A172 (cell line): ENCODE results near the gene SYNM. TPM values are rescaled to one million over a fixed set of nuclear protein-coding genes. Genes with fewer than 3 reads are reported as not detected.
"Not testable (repeated sequence)": the region's sequence is repeated elsewhere in the genome, so short reads cannot be mapped to it uniquely, and the experiment has no call there.

Experiments used
- DNase-seq: peaks from one replicate; pipeline ENCODE4 v3.0.0-alpha.2; 2015; ENCODE audit warnings: low spot score
- total RNA-seq: library from RNA; depleted of rRNA; stranded (reverse); fragments of >200 nt; shearing (Covaris generic); gene quantifications from 2 replicates; pipeline ENCODE4 v1.2.3, GENCODE V29; 2014; rRNA removed

Gene SYNM
- total RNA-seq = 5.6 and 7.5 TPM in 2 replicates

DNA sequence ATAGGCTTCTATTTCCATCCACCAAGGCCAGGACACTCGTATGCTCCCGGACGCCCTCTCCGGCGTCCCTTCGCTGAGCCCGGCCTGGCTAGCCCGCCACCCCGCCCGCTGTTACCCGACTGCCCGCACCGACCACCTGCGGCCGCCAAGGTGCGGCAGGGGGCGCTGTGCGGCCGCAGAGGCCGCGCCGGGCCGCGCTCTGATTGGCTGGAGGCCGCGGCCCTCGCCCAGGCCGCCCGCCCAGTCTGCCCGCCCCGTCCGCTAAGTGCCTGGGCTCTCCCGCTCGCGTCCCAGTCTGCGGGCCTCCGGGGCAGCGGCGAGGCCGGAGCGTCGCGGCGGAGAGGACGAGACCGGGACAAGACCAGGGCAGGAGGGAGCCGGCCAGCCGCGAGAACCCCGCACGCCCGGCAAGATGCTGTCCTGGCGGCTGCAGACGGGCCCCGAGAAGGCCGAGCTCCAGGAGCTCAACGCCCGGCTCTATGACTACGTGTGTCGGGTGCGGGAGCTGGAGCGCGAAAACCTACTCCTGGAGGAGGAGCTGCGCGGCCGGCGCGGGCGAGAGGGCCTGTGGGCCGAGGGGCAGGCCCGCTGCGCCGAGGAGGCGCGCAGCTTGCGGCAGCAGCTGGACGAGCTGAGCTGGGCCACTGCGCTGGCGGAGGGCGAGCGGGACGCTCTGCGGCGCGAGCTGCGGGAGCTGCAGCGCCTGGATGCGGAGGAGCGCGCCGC lies at the start of gene SYNM:
SYNM (plus strand) TSS at position 293 of the 726 bp plus-strand sequence; CDS start at position 413, 120 bp downstream.
- DNase-seq = peak; percentile 46

DNA sequence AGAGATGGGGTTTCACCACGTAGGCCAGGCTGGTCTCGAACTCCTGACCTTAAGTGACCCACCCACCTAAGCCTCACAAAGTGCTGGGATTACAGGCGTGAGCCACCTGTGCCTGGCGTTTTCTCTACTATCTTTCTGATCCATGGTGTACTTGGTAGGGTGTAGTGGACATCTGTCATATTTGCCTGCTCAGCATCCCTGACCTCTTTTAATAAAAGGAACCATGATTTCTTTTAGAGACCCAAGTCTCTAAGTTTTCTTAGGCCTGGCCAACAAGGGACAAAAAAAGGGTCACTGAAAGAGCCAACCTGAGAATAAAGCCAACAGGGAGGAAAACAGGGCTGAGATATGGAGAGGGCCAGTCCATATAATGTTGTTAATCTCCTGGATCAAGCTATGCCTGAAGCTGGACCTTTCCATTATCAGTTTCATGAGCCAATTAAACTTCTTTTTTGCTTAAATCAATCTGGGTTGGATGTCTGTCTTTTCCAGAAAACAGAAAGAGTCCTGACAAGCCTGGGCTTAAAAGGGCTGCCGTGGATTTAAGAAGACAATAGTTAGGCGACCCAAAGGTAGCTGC lies 49.2 kb upstream of the SYNM start:
- no peak for DNase-seq

DNA sequence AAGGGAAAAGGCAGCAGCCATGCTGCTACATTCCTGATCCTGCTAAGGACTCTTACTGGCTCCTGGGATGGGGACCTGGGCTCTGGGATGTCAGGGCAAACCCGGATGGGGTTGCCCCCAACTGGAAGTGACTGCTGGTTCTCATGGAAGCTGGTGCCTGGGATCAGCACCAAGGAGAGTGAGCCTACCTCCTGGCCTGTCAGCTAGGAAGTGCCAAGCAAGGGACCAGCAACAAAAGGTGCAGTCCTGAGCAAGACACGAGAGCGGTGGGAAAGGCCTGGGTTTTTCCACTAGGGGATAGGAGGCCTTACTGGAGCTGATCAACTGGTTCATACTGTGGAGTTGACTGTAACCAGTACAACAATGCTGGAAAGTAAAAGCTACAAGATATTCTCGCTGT lies 47.9 kb upstream of the SYNM start:
- DNase-seq = no peak

- DNase-seq = no peak
Measured at GRCh38 chr15:99057697-99058420, 47.0 kb upstream of the SYNM start.

DNA sequence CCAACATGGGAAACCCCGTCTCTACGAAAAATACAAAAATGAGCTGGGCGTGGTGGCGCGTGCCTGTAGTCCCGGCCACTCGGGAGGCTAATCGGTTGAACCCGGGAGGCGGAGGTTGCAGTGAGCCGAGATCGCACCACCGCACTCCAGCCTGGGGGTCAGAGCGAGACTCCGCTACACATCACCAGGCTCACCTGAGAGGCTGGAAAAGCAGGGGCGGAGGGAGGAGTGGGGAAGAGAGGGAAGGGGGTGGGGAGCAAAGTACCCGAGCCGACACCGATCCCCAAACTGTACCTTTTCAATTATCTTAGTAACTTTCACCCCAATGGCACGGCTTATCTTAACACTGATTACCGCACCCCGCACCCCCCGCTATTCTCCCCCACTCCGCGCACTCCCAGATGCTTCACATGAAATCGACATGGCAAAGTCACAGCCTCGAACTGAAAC lies 46.4 kb upstream of the SYNM start:
- no peak for DNase-seq

DNA sequence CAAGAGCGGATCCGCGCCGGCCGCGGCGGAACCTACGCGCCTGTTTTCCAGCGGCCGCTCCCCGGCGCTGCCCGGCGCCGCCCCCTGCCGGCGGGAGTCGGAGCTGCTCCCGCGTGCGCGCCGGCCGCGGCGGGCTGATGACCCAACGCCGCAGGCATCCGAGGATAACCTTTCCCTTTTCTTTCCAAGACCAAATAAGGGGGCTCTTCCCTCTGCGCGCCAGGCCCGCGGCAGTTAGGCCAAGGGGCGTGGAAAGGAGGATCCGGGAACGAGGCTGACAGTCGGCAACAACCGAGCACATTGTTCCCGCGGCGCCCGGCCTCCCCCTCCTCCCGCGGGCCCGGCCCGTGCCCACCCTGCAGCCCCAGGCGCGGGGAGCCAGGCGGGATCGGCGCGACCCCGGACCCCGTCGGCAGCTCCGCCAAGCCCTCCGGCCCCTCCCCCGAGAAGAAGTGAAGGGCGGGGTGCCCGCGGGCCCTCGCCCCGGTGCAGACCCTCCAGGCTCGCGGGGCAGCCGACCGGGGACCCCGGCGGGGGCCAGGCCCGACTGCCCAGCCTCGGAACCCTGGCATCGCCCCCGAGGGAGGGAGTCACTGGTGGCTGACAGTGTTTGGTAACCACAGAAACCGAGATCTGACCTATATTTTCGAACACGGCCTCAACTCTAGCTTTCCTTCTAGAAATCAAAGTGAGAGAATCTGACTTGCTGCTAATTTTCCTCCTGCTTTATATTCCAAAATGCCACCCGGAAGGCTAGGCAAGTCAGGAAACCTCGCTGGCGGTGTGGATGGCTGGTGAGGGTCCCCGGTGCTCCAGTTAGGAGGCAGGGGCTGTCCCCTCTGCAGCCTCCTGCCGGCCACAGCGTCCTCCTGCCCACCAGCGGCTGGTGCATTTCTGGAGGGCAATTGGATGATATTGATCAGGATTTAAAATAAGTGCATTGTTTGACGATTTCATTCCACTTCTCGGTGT lies 45.6 kb upstream of the SYNM start:
- peak; percentile 67 for DNase-seq

DNA sequence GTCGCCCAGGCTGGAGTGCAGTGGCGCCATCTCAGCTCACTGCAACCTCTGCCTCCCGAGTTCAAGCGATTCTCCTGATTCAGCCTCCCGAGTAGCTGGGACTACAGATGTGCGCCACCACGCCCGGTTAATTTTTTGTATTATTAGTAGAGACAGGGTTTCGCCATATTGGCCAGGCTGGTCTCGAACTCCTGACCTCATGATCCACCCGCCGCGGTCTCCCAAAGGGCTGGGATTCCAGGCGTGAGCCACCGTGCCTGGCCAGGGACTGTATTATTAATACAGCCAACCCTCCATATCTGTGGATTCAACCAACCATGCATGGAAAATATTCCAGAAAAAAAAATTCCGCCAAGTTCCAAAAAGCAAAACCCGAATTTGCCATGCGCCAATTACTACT lies 44.7 kb upstream of the SYNM start:
- DNase-seq = not testable (repeated sequence)

- no peak for DNase-seq
Measured at GRCh38 chr15:99062226-99062625, 42.7 kb upstream of the SYNM start.

DNA sequence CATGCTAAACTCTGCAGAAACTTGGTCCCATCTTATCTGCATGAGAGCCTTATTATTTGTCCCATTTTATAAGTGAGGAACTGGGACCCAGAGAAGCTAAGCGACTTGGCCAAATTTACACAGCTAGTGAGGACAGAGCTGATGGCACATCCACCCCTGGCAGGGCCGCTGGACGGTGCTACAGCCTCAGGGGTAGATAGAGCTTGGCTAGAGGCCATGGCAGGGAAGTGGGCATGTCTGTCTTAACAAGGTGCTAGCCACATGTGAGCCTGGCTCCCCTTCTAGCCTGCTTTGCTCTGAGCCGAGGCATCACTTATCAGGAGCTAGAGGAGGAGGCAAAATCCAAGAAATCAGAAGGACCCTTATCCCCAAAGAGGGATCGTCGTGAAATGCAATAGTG lies 36.7 kb upstream of the SYNM start:
- DNase-seq = no peak

GRCh38 chr15:99070208-99070607 lies 34.7 kb upstream of the SYNM start:
- DNase-seq = peak; percentile 38

GRCh38 chr15:99071091-99071680 lies 33.7 kb upstream of the SYNM start:
- DNase-seq = no peak

- DNase-seq = no peak
Measured at GRCh38 chr15:99073008-99073717, 31.7 kb upstream of the SYNM start.

DNA sequence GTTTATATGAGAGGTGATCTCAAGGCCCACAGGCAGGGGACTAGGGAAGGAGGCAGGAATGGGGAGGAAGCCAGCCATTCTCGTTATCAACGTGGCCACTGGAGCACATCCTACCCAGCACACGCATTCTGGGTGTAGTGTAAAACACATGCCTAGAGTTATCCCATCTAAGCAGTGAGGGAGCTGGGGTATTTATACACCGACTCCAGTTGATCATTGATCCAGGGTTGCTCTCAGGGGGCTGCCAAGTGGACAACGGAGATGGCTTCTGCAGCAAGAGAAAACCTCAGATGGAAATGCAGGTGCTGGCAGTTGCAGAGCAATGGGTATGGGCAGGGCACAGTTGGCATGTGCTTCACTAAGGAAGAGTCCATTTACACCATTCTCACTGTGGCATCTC lies 30.4 kb upstream of the SYNM start:
- no peak for DNase-seq

GRCh38 chr15:99075059-99075652 lies 29.7 kb upstream of the SYNM start:
- not testable (repeated sequence) for DNase-seq

- no peak for DNase-seq
Measured at GRCh38 chr15:99076109-99076508, 28.8 kb upstream of the SYNM start.

- DNase-seq = peak; percentile 74
Measured at GRCh38 chr15:99076555-99077308, 28.1 kb upstream of the SYNM start.

DNA sequence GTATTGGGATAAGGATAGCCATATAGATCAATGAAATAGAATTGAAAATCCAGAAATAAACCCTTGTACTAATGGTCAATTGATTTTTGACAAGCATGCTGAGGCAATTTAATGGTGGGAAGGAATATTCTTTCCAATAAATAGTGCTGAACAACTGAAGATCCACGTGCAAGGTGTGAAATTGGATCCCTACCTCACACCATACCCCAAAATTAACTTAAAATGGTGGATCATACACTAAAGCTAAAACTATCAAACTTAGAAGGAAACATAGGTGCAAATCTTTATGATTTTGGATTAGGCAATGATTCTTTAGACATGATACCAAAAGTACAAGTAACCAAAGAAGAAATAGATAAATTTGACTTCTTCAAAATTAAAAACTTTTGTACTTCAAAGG lies 22.1 kb upstream of the SYNM start:
- DNase-seq = no peak

DNA sequence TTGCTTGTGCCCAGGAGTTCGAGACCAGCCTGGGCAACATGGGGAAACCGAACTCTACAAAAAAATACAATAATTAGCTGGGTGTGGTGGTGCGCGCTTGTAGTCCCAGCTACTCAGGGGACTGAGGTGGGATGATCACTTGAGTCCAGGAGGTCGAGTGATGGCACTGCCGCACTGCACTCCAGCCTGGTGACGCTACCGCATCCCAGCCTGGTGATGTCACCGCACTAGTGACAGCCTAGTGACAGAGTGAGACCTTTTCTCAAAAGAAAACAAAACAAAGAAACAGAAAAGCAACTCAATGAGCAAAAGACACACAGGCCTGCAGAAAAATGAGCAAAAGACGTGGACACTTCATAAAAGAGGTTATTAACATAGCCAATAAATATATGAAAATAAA lies 19.9 kb upstream of the SYNM start:
- no peak for DNase-seq
